Ishikawa (cell line): ENCODE data around the gene NUDT13.

Experiments
- EGR1 ChIP-seq: IDR thresholded peaks from 2 replicates; pipeline ENCODE4 v1.6.1; 2012
- EP300 ChIP-seq: IDR thresholded peaks from 2 replicates; pipeline ENCODE4 v1.6.1; 2012; ENCODE audit warnings: borderline replicate concordance
- RAD21 ChIP-seq: IDR thresholded peaks from 2 replicates; pipeline ENCODE4 v1.6.1; 2012; ENCODE audit warnings: low read depth
- TEAD4 ChIP-seq: IDR thresholded peaks from 2 replicates; pipeline ENCODE4 v1.6.1; 2012
- YY1 ChIP-seq: IDR thresholded peaks from 2 replicates; pipeline ENCODE4 v1.6.1; 2012; ENCODE audit warnings: low read depth
- TF ChIP-seq, protein P1 (sequence below): IDR thresholded peaks from 2 replicates; pipeline ENCODE4 v1.6.1; 2012

DNA sequence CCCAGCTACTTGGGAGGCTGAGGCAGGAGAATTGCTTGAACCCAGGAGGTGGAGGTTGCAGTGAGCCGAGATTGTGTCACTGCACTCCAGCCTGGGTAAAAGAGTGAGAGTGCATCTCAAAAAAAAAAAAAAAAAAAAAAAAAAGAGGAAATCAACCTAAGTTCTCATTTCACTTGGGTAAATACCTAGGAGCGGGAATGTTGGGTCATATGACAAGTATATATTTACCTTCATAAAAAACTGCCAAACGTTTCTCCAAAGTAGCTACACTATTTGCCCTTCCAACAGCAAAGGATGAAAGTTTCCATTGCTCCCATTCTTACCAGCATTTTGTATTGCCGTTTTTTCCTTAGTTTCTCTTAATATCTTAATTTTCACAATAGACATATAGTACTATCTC, 23.4 kb upstream of the NUDT13 start:
- TF ChIP-seq RAD21: no peak
- TF ChIP-seq, protein P1, sequence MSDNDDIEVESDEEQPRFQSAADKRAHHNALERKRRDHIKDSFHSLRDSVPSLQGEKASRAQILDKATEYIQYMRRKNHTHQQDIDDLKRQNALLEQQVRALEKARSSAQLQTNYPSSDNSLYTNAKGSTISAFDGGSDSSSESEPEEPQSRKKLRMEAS: no peak
- no peak for TF ChIP-seq EP300
- no peak for TF ChIP-seq YY1
- TF ChIP-seq TEAD4: no peak
- no peak for TF ChIP-seq EGR1
